HCT116 (cell line): Measurements from ENCODE around the gene BCL11B. TPM values are rescaled to one million over a fixed set of nuclear protein-coding genes. Genes with fewer than 3 reads are reported as not detected.

ENCODE experiments used
- ATAC-seq: fragments of 200-7000 bp; cut with Tn5 transposase; 2 replicates; pipeline ENCODE4 v1.9.1; 2020; ENCODE audit warnings: mild to moderate bottlenecking, moderate library complexity
- BruUV-seq: library from RNA; stranded (reverse); fragments of 400-500 nt; replicated peaks from 2 replicates; lab custom pipeline; 2021; lab: Mats Ljungman, UMichigan
- CTCF ChIA-PET: fragments of 300-600 bp; sonication (Branson Sonifier 250); formaldehyde crosslinking; loops from one replicate; lab custom pipeline; 2021; ENCODE audit warnings: antibody characterized with exemption; lab: Charles Lee
- POLR2A ChIA-PET: fragments of 300-600, 350-600 bp; sonication (Branson Sonifier 250); formaldehyde crosslinking; loops from one replicate; lab custom pipeline; 2021; ENCODE audit warnings: antibody characterized with exemption; lab: Charles Lee
- RAD21 ChIA-PET, 2 experiments: fragments of 300-600 bp; sonication (Branson Sonifier 250); formaldehyde crosslinking; loops; one replicate each; lab custom pipeline; 2023; ENCODE audit warnings: low total read pairs in 2 of 2; ENCODE audit not compliant: uncharacterized antibody in 2 of 2, unreplicated experiment in 2 of 2, low non-redundant PET in 1 of 2; lab: Charles Lee
- DNase-seq: peaks from one replicate; pipeline ENCODE4 v3.0.0-alpha.2; 2010; ENCODE audit warnings: low read depth, low spot score
- H2AFZ ChIP-seq: fragments of 200-600 bp; shearing (Covaris generic), sonication (generic); 2 replicates; pipeline ENCODE4 v1.6.1; 2017; ENCODE audit warnings: low read depth, mixed run types, mixed read lengths, antibody characterized with exemption, low read length; ENCODE audit not compliant: poor library complexity, severe bottlenecking
- H3K27ac ChIP-seq: 2 replicates; pipeline ENCODE4 v1.5.1; 2012; ENCODE audit warnings: low read depth, low read length
- H3K27me3 ChIP-seq: fragments of 200-600 bp; sonication (generic); 2 replicates; pipeline ENCODE4 v1.6.1; 2016; ENCODE audit warnings: mixed run types, low read length, mixed read lengths; ENCODE audit not compliant: insufficient read depth
- H3K36me3 ChIP-seq, 2 experiments: fragments of 200-500 bp in 1 of 2; fragments of 200-600 bp in 1 of 2; sonication (Bioruptor generic) in 1 of 2; sonication (generic) in 1 of 2; 2 replicates each; pipeline versions ENCODE4 v1.5.1 to v1.6.1; 2014 to 2016; ENCODE audit warnings: low read length in 2 of 2, inconsistent platforms in 1 of 2, mixed read lengths in 1 of 2, mixed run types in 1 of 2; ENCODE audit not compliant: insufficient read depth in 2 of 2, control insufficient read depth in 1 of 2
- H3K4me1 ChIP-seq, 2 experiments: fragments of 200-600 bp in 1 of 2; sonication (generic) in 1 of 2; 2 replicates each; pipeline versions ENCODE4 v1.5.1 to v1.6.1; 2012 to 2017; ENCODE audit warnings: low read length in 2 of 2, inconsistent platforms in 1 of 2, mild to moderate bottlenecking in 1 of 2, mixed read lengths in 1 of 2, mixed run types in 1 of 2, moderate library complexity in 1 of 2; ENCODE audit not compliant: insufficient read depth in 2 of 2, control insufficient read depth in 1 of 2
- H3K4me2 ChIP-seq: fragments of 200-600 bp; sonication (generic); 2 replicates; pipeline ENCODE4 v1.6.1; 2017; ENCODE audit warnings: mixed run types, low read length, mixed read lengths
- H3K4me3 ChIP-seq, 2 experiments: fragments of 200-600 bp in 1 of 2; sonication (generic) in 1 of 2; replicated peaks in 1 of 2; 2 replicates each; pipeline ENCODE4 v1.5.1; 2011 to 2016; ENCODE audit warnings: low read length in 2 of 2, control low read depth in 1 of 2, low read depth in 1 of 2, mild to moderate bottlenecking in 1 of 2, mixed read lengths in 1 of 2, mixed run types in 1 of 2
- H3K79me2 ChIP-seq: fragments of 200-600 bp; sonication (generic); 2 replicates; pipeline ENCODE4 v1.6.1; 2017; ENCODE audit warnings: mild to moderate bottlenecking, mixed run types, low read length, moderate library complexity, mixed read lengths; ENCODE audit not compliant: insufficient read depth
- H3K9ac ChIP-seq: fragments of 200-600 bp; sonication (generic); 2 replicates; pipeline ENCODE4 v1.6.1; 2016; ENCODE audit warnings: low read length, mixed read lengths
- H3K9me2 ChIP-seq: fragments of 200-600 bp; sonication (generic), shearing (Covaris generic); 2 replicates; pipeline ENCODE4 v1.6.1; 2017; ENCODE audit warnings: mixed run types, mild to moderate bottlenecking, moderate library complexity; ENCODE audit not compliant: insufficient read depth
- H3K9me3 ChIP-seq, 2 experiments: fragments of 200-500 bp in 1 of 2; fragments of 200-600 bp in 1 of 2; sonication (Bioruptor generic) in 1 of 2; sonication (generic) in 1 of 2; 2 replicates each; pipeline ENCODE4 v1.6.1; 2014 to 2017; ENCODE audit warnings: low read length in 2 of 2, mixed read lengths in 2 of 2, inconsistent platforms in 1 of 2, low read depth in 1 of 2, mild to moderate bottlenecking in 1 of 2, mixed run types in 1 of 2, moderate library complexity in 1 of 2; ENCODE audit not compliant: control insufficient read depth in 1 of 2, insufficient read depth in 1 of 2
- H4K20me1 ChIP-seq: fragments of 200-600 bp; sonication (generic), shearing (Covaris generic); 2 replicates; pipeline ENCODE4 v1.6.1; 2017; ENCODE audit warnings: mixed run types, mild to moderate bottlenecking, moderate library complexity; ENCODE audit not compliant: insufficient read depth
- CEBPB ChIP-seq: IDR thresholded peaks from 2 replicates; pipeline ENCODE4 v1.6.1; 2012; ENCODE audit warnings: low read depth
- EGR1 ChIP-seq: IDR thresholded peaks from 2 replicates; pipeline ENCODE4 v1.6.1; 2012; ENCODE audit warnings: low read depth
- ELF1 ChIP-seq: IDR thresholded peaks from 2 replicates; pipeline ENCODE4 v1.6.1; 2012; ENCODE audit warnings: low read depth, borderline replicate concordance
- EZH2 ChIP-seq: fragments of 200-600 bp; sonication (generic); IDR thresholded peaks from 2 replicates; pipeline ENCODE4 v1.6.1; 2017; ENCODE audit warnings: antibody characterized with exemption, mixed run types
- FOSL1 ChIP-seq: IDR thresholded peaks from 2 replicates; pipeline ENCODE4 v1.6.1; 2012; ENCODE audit warnings: low read depth
- JUND ChIP-seq: IDR thresholded peaks from 2 replicates; pipeline ENCODE4 v1.6.1; 2012
- POLR2A ChIP-seq: IDR thresholded peaks from 2 replicates; pipeline ENCODE4 v1.7.0; 2011; ENCODE audit warnings: borderline replicate concordance; ENCODE audit not compliant: insufficient read depth, insufficient read length; ENCODE audit errors: extremely low read depth
- YY1 ChIP-seq: IDR thresholded peaks from 2 replicates; pipeline ENCODE4 v1.6.1; 2011; ENCODE audit warnings: low read length, low read depth, moderate library complexity, mild to moderate bottlenecking; ENCODE audit not compliant: insufficient replicate concordance; ENCODE audit errors: extremely low read depth
- ZFX ChIP-seq: fragments of 450-650 bp; IDR thresholded peaks from 2 replicates; pipeline ENCODE4 v1.6.1; 2017
- intact Hi-C: fragments of 100-400 bp; cut with micrococcal nuclease; formaldehyde crosslinking; loops from 2 replicates; pipeline ENCODE4 v1.10.0; 2022
- total RNA-seq: library from RNA; stranded (reverse); gene quantifications from one replicate; pipeline ENCODE4 v1.2.1, GENCODE V29; 2021; ENCODE audit not compliant: unreplicated experiment
- TF ChIP-seq, protein P1 (sequence below): IDR thresholded peaks from 2 replicates; pipeline ENCODE4 v1.6.1; 2012

The BCL11B gene
- total RNA-seq, 1 experiment from 2014 or later = 1.1 TPM

DNA sequence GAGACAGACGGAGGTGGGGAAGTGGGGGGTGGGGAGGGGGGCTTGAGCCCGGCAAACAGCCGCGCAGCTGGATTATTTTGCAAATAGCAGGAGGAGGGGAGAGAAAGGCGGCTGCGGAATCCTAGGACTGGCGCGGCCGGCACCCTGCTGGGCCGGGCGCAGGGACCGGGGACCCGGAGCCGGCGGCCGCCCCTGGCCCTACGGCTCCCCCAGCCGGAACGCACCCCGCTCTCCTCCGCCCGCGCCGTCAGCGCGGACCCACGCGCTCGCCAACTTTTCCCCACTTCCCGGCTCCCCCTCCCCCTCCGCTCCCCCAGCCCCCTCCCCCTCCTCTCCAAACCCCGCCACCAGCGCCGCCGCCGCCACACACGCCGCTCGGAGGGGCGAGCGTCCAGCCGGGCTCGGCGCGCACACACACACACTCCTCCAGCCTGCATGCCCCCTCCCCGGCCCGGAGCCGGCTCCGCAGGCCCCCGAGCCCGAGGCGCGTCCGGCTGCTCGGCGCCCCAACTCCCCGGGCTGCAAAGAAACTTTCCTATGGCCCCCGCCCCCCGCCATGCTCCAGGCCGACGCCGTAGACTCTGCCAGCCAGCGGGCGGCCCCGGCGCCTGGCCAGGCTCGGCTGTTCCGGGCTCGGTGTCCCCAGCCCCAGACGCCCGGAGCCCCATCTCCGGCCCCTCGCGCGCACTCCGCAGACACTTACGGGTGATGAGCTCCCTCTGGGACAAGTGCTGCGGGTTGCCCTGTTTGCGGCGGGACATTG is 1.4 kb downstream of the BCL11B start:
- DNase-seq = no peak
- H3K4me2 ChIP-seq = peak overlapping the region; percentile 97
- H3K9me2 ChIP-seq = no peaks in the 10 kb centered on the region
- peaks cover 14 to 42% of the 10 kb centered on the region in 2 experiments; a peak in 3 of 4 replicates for H3K4me1 ChIP-seq
- ChIA-PET RAD21 (no interaction called here), POLR2A (no interaction called here), CTCF (interaction anchor here (1.5 kb wide), 1 partner anchor 145 kb away, joined by 3 read pairs; no protein-coding TSS in a partner anchor)
- no peaks in the 10 kb centered on the region for H3K9me3 ChIP-seq
- H3K79me2 ChIP-seq = no peaks in the 10 kb centered on the region
- H3K36me3 ChIP-seq = no peaks in the 10 kb centered on the region
- no peaks in the 10 kb centered on the region for H4K20me1 ChIP-seq
- H3K27ac ChIP-seq = no peak overlapping the region
- no peak for TF ChIP-seq CEBPB
- no peak for TF ChIP-seq YY1
- TF ChIP-seq POLR2A = no peak
- TF ChIP-seq ZFX = no peak
- TF ChIP-seq EGR1 = no peak
- H2AFZ ChIP-seq = no peak overlapping the region
- no peak for ATAC-seq
- H3K27me3 ChIP-seq = peaks cover 8% of the 10 kb centered on the region; the same call in 1 of the 2 replicates
- peak overlapping the region; percentile 28 to 51 for H3K4me3 ChIP-seq
- intact Hi-C loops = loop anchor here (5.0 kb wide), 1 partner anchor 233 kb away; no protein-coding TSS in a partner anchor
- H3K9ac ChIP-seq = no peak overlapping the region
- no TSS peak for BruUV-seq

DNA sequence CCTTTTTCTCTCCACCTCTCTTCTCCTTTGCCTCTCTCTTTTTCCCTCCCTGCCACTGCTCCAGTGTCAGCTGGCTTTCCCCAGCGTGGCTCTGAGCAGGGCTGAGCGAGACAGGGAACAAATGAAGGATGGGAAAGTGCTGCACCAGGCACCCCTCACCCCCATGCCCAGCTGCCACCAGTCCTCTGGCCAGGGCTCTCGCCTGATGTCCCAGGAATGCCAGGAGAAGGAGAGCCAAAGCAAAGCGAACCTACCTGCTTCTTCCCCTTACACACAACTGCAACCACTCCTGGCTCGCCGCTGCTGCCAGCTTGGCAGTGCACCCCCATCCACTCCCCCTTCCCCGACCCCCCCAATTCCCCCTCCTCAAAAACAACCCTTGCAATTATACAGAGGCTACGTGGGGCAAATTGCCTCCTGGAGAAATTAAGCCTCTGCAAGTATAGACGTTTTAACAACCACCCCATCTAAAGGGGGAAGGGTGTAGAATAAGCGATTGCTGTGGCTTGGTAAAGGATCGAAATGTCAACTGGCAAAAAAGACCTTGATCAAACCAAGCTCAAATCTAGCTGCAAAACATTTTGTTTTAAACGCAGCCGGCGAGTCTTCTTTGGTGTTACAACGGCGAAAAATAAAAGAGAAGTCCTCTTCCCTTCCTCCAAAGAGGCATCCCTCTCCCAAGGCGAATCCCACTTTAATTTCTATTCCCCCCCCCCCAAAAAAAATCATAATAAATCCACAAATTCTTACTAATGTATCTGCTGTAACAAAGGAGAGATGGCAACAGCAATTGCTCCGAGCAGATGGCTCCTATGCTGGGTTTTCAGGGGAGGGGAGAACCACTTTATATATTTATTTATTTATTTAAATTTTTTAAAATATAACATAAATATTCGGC is 2.9 kb downstream of the BCL11B start:
- Histone ChIP-seq H3K9ac (no peak overlapping the region), H3K4me1 (peaks cover 12 to 32% of the 10 kb centered on the region in 2 experiments; a peak in 3 of 4 replicates), H3K79me2 (no peaks in the 10 kb centered on the region), H3K4me3 (no peak overlapping the region), H3K9me3 (no peaks in the 10 kb centered on the region), H4K20me1 (no peaks in the 10 kb centered on the region), H2AFZ (no peak overlapping the region), H3K36me3 (no peaks in the 10 kb centered on the region), H3K27ac (no peak overlapping the region), H3K27me3 (peaks cover 2% of the 10 kb centered on the region; the same call in 1 of the 2 replicates), H3K9me2 (no peaks in the 10 kb centered on the region), H3K4me2 (no peak overlapping the region)
- no TSS peak for BruUV-seq
- RAD21 ChIA-PET = no interaction called here
- CTCF ChIA-PET = interaction anchor here (1.3 kb wide), 1 partner anchor 147 kb away, joined by 3 read pairs; no protein-coding TSS in a partner anchor
- intact Hi-C loops = no loop called here
- no peak for ATAC-seq
- TF ChIP-seq EZH2 = no peak
- TF ChIP-seq, protein P1, sequence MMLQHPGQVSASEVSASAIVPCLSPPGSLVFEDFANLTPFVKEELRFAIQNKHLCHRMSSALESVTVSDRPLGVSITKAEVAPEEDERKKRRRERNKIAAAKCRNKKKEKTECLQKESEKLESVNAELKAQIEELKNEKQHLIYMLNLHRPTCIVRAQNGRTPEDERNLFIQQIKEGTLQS = no peak
- TF ChIP-seq FOSL1 = no peak
- no peak for TF ChIP-seq JUND
- no peak for TF ChIP-seq POLR2A
- TF ChIP-seq ELF1 = no peak
- POLR2A ChIA-PET = no interaction called here
- no peak for DNase-seq
